Body of pancreas (tissue), 4 donors: ENCODE data around the gene SLC25A25.

Experiments used
- POLR2A ChIP-seq, 3 donors: fragments of 450-650 bp; IDR thresholded peaks; one replicate each; pipeline ENCODE4 v1.6.1; 2016; ENCODE audit warnings: antibody characterized with exemption in 3 of 3, mild to moderate bottlenecking in 2 of 3
- TF ChIP-seq, protein P1 (sequence below), 7 experiments: fragments of 450-650 bp in 4 of 7; fragments of 200-600 bp in 3 of 7; sonication (generic) in 3 of 7; IDR thresholded peaks; one replicate each; pipeline ENCODE4 v1.5.1; 2016 to 2019; ENCODE audit warnings: antibody characterized with exemption in 7 of 7

DNA sequence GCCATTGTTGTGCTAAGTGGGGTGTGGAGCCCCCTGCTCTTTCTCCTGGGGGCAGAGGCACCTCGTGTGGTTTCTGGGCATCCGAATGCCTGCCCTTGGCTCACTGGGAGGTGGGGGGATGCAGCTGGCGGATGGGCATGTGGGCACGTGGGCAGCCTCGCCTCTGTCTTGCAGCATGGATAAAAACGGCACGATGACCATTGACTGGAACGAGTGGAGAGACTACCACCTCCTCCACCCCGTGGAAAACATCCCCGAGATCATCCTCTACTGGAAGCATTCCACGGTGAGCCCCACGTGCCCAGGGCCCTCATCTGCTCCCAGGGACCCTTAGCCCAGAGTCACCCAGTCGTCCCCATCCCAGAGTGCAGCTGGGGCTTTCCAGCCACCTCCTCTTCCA lies 34.2 kb downstream of the SLC25A25 start:
- TF ChIP-seq, protein P1, sequence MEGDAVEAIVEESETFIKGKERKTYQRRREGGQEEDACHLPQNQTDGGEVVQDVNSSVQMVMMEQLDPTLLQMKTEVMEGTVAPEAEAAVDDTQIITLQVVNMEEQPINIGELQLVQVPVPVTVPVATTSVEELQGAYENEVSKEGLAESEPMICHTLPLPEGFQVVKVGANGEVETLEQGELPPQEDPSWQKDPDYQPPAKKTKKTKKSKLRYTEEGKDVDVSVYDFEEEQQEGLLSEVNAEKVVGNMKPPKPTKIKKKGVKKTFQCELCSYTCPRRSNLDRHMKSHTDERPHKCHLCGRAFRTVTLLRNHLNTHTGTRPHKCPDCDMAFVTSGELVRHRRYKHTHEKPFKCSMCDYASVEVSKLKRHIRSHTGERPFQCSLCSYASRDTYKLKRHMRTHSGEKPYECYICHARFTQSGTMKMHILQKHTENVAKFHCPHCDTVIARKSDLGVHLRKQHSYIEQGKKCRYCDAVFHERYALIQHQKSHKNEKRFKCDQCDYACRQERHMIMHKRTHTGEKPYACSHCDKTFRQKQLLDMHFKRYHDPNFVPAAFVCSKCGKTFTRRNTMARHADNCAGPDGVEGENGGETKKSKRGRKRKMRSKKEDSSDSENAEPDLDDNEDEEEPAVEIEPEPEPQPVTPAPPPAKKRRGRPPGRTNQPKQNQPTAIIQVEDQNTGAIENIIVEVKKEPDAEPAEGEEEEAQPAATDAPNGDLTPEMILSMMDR (IDR thresholded peaks at IDR 0.05), result no peak
- TF ChIP-seq POLR2A (IDR thresholded peaks at IDR 0.05), result no peak
